CD4-positive, alpha-beta T cell treated with Interleukin-21 for 1 hour (primary cell): Measurements from ENCODE around the gene SELENON.
"Not testable (repeated sequence)": the region's sequence is repeated elsewhere in the genome, so short reads cannot be mapped to it uniquely, and the experiment has no call there.

Source experiments
- DNase-seq: peaks from one replicate; pipeline ENCODE4 v3.0.0-alpha.2; 2020

Gene SELENON

DNA sequence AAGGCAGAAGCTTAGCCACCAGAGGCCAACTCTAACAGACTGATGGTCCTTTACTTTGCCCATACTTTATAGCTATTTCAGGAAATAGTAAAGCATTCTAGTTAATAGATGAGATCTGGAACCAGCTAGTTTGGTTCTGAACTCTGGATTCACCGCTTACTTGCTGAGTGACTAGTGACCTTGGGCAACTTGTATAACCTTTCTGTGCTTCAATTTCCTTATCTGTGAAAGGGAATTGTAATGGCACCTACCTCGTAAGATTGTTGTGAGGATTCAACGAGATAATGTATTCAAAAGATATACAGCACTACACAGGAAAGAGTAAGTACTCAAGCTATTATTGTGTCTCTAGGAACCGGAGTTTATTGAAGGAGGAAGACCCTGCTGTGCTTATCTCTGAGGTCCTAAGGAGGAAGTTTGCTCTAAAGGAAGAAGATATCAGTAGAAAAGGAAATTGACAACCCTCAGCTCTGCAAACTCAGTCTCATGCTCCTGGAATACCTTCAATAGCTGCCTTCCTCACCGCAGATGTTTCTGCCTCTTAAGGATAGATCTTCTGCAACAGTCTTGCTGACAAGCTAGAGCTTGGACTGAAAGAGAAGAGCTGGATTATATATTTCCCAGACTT, 31.7 kb downstream of the SELENON start:
- no peak for DNase-seq

GRCh38 chr1:25832336-25833037, 32.5 kb downstream of the SELENON start:
- DNase-seq: no peak

DNA sequence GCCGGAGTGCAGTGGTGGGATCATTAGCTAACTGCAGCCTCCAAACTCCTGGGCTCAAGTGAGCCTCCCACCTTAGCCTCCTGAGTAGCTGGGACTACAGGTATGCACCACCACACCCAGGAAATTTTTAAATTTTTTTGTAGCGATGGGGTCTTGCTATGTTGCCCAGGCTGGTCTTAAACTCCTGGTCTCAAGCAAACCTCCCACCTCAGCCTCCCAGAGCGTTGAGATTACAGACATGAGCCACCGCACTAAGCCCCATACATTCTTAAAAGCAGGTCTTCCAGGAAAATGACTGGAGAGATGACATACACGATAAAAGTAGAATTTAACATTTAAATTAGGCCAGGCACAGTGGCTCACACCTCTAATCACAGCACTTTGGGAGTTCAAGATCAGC, 33.2 kb downstream of the SELENON start:
- no peak for DNase-seq

DNA sequence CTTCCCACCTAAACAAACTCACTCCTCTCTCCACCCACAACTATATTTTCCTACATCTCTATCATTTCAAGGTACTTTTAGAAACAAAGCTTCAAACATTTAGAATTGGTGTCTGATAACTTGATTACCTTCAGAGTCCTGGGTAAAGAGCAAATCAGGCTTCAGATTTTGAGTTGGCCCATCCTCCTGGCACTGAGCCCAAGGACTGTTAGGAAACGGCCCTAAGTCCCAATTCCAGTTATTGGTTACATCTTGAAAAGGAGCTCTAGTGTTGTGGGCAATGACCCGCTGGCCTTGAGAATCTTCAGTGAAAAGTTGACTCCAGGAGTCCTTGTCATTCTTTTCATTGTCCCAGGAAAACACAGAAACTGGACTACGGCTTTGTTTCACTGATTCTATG, 34.9 kb downstream of the SELENON start:
- no peak for DNase-seq

GRCh38 chr1:25836695-25837094, 36.7 kb downstream of the SELENON start:
- DNase-seq: no peak

DNA sequence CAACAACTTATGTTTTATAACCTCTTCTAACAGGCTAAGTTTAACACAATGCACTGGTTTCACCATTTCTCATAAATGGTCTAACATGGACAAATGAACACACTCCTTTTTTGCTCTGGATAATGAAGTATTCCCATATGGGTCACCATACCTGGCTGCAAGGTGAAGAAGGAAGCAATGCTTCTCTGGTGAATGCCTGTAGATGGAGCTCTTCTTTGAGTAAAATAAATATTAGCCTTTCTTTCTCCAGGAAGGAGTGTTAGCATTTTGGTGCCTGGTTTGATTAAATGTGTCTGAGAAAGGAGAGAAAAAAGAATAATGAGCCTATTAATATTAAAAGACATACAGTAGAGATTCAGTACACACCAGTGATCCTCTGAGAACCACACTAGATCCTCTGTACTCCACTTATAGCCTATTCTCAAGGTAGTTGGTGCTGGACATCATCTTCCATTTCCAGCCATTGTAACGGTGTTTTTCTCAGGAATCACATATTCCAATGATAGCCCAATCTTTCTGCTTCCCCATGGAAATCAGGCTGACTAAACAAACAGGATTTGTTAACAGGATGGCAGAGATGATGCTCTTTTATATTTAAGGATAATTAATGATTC, 37.4 kb downstream of the SELENON start:
- DNase-seq: no peak

- not testable (repeated sequence) for DNase-seq
Observed at GRCh38 chr1:25839808-25840207, 39.8 kb downstream of the SELENON start.

DNA sequence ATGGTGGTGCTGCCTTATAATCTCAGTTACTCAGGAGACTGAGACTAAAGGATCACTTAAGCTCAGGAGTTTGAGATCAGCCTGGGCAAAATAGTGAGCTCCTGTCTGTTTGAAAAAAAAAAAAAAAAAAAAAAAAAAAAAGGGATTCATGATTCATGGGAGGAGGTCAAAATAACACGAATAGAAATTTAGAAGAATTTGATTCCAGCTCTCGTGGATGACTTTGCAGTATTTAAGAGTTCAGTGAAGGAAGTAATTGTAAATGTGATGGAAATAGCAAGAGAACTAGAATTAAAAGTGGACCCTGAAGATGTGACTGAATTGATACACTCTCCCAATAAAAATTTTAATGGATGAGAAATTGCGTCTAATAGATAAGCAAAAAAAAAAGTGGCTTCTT, 43.5 kb downstream of the SELENON start:
- DNase-seq: no peak

DNA sequence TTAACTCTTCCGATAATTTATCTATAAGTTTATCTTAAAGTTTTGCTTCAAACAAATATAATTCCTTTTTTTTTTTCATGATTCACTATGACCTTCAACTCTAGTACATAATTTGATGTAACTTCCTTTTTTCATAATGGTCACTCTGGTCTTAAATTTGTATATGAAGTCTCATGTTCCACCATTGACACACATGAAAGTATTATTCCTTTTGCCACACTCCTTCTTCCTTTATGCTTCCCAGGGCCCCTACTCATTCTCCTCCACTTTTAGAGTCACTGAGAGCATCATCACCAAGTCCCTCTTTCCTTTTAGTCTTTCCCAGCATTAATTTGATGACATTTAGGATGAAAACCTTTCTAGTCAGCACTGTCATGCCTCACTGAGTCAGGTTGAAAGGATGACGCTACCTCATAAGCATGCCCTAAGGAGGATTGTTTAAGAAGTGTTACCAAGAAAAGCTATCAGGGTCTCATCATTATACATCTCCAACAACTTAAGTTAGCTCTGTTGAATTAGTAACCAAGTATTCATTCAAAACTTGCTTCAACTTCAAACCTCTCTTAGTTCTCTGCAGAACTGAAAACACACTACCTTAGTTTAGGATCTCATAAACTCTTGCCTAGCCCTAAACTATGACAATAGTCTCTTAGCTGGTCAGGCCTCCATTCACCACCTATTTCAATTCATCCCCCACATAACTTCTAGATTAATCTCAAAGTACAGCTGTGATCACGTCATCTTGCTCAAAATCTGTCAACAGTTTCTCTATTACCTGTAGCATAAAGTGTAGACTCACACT, 44.7 kb downstream of the SELENON start:
- no peak for DNase-seq

GRCh38 chr1:25845664-25846063, 45.7 kb downstream of the SELENON start:
- DNase-seq: no peak

- no peak for DNase-seq
Observed at GRCh38 chr1:25847929-25848328, 47.9 kb downstream of the SELENON start.

- no peak for DNase-seq
Observed at GRCh38 chr1:25848531-25848930, 48.5 kb downstream of the SELENON start.

- no peak for DNase-seq
Observed at GRCh38 chr1:25854554-25854953, 54.6 kb downstream of the SELENON start.

DNA sequence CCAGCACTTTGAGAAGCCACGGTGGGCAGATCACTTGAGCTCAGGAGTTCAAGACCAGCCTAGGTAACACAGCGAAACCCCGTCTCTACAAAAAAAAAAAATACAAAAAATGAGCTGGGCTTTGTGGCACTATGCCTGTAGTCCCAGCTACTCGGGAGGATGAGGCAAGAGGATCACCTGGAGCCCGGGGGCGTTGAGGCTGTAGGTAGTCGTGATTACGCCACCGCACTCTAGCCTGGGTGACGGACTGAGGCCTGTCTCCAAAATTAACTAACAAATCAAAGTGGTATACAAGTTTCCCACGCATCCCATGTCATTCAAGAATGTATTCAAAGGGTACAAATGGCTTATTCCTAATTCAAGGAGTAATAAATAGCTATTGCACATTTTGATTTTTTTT, 56.9 kb downstream of the SELENON start:
- no peak for DNase-seq

- DNase-seq: no peak
Observed at GRCh38 chr1:25858494-25858893, 58.5 kb downstream of the SELENON start.

- peak; percentile 91 for DNase-seq
Observed at GRCh38 chr1:25858906-25859789, 59.2 kb downstream of the SELENON start, which contains the start of gene AUNIP. TSS of gene AUNIP (minus strand) at chr1:25859457. CDS start at chr1:25859357, 100 bp downstream.

DNA sequence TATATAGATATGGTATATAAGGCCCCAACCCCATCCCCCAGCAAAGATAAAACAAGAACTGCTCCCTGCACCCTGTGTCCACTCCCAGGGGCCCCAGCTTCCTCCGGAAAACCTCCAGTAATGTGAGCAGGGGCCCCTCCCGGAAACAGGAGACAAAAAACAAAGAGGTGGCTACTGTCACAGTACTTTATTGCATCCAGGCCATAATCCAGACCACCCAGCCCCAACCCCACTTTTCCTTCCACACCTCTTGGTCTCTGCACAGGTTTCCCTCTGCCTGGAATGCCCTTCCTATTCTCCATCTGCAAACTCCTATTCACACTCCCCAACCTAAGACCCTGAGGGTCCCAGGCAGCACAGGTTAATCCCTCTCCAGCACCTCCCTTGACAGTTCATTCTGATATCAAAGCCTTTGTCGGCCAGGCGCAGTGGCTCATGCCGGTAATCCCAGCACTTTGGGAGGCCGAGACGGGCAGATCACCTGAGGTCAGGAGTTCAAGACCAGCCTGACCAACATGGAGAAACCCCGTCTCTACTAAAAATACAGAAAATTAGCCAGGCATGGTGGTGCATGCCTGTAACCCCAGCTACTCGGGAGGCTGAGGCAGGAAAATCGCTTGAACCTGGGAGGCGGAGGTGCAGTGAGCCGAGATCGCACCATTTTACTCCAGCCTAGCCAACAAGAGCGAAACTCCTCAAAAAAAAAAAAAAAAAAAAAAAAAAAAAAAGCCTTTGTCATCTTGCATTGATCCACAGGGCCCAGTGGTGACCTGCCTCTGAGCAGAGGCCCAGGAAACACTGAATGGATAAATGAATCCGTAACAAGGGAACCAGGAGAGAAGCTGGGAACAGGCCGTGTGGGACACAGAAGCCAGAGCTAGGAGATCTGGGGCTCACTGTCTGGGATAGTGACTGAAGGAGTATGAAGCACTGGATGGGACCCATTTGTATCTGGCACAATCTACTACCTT, 61.6 kb downstream of the SELENON start:
- DNase-seq: no peak

DNA sequence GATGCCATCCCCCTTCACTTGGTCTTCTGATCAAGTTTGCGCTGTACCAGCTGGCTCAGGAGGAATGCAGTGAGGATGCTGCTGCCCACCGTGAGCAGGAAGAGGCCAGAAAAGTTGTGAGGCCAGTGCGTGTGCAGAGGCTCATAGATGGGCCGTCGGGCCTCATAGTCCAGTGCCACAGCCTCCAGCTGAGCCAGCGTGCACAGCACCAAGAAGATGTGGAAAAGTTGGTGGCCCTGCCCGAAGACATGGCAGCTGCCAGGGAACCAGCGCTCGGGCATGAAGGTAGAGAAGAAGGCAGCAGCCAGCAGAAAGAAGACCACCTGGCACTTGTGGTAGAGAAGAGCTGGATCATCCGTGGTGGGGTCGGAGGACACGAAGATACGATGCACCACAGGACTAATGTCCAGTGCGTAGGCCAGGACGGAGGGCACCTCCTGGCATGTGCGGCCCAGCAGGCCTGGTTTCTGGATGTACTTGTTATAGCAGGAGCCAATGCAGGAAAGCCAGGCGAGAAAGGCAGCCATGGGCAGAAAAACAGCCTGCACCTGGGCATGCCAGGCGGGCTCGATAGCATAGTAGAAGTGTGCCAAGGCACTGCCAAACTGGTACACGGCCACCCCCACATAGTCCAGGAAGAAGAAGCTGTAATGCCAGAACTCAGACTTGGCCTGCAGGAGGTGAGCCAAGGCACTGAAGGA, 62.9 kb downstream of the SELENON start:
- DNase-seq: no peak

- DNase-seq: no peak
Observed at GRCh38 chr1:25863486-25864262, 63.7 kb downstream of the SELENON start.

GRCh38 chr1:25864434-25864833, 64.4 kb downstream of the SELENON start:
- no peak for DNase-seq
